GM10266 (cell line): Measurements from ENCODE around the gene PPP1R13B.

ENCODE experiments used
- DNase-seq: peaks from one replicate; pipeline ENCODE4 v3.0.0; 2012; ENCODE audit errors: extremely low spot score
- CTCF ChIP-seq: IDR thresholded peaks from 2 replicates; pipeline ENCODE4 v1.5.1; 2012; ENCODE audit warnings: mild to moderate bottlenecking, low read depth; ENCODE audit not compliant: control insufficient read depth, insufficient read depth; ENCODE audit errors: missing control alignments

PPP1R13B gene

GRCh38 chr14:103736546-103737431 lies 110.6 kb downstream of the PPP1R13B start:
- no peak for TF ChIP-seq CTCF
- no peak for DNase-seq

GRCh38 chr14:103735815-103736545 lies 111.4 kb downstream of the PPP1R13B start:
- no peak for DNase-seq
- no peak for TF ChIP-seq CTCF

GRCh38 chr14:103735439-103735814 lies 111.9 kb downstream of the PPP1R13B start:
- DNase-seq: no peak
- no peak for TF ChIP-seq CTCF

GRCh38 chr14:103735022-103735421 lies 112.4 kb downstream of the PPP1R13B start:
- TF ChIP-seq CTCF: no peak
- DNase-seq: no peak

GRCh38 chr14:103734081-103734888 lies 113.1 kb downstream of the PPP1R13B start:
- DNase-seq: no peak
- TF ChIP-seq CTCF: no peak

- no peak for DNase-seq
- no peak for TF ChIP-seq CTCF
These were observed 113.7 kb downstream of the PPP1R13B start for GRCh38 chr14:103733651-103734050.
